GM12878 (cell line): ENCODE measurements around the gene ZNF202. TPM values are rescaled to one million over a fixed set of nuclear protein-coding genes. Genes with fewer than 3 reads are reported as not detected.

Experiments
- ATAC-seq: fragments of 200-7000 bp; cut with Tn5 transposase; 3 replicates; pipeline ENCODE4 v1.9.1; 2020; ENCODE audit warnings: mild to moderate bottlenecking, moderate library complexity
- BruUV-seq: library from RNA; stranded (reverse); fragments of 400-500 nt; replicated peaks from 2 replicates; lab custom pipeline; 2021; lab: Mats Ljungman, UMichigan
- CTCF ChIA-PET: fragments of 300-600 bp; sonication (Branson Sonifier 250); formaldehyde crosslinking; extraction: SDS; loops from one replicate; lab custom pipeline; 2021; ENCODE audit warnings: inconsistent platforms; lab: Yijun Ruan, JAX
- POLR2A ChIA-PET: fragments of 350-600 bp; formaldehyde crosslinking; extraction: SDS; loops from one replicate; lab custom pipeline; 2021; ENCODE audit warnings: inconsistent platforms; lab: Charles Lee
- RAD21 ChIA-PET: fragments of 300-600 bp; sonication (Branson Sonifier 250); formaldehyde crosslinking; loops from one replicate; lab custom pipeline; 2023; ENCODE audit warnings: antibody characterized with exemption; ENCODE audit not compliant: unreplicated experiment; lab: Charles Lee
- SMC1A ChIA-PET: fragments of 300-600 bp; sonication (Branson Sonifier 250); formaldehyde crosslinking; loops from one replicate; lab custom pipeline; 2023; ENCODE audit not compliant: unreplicated experiment, uncharacterized antibody; lab: Charles Lee
- DNase-seq: peaks from one replicate; pipeline ENCODE4 v3.0.0-alpha.2; 2011; ENCODE audit warnings: low read depth, low spot score
- FAIRE-seq: peaks from 3 replicates; lab custom pipeline; 2011; peaks lifted over from hg19 to GRCh38; lab: Jason Lieb, UNC
- H2AFZ ChIP-seq: 2 replicates; pipeline ENCODE4 v1.6.0; 2011; ENCODE audit warnings: low read depth, low read length, control low read depth; ENCODE audit not compliant: control insufficient read depth
- H3K27ac ChIP-seq: 2 replicates; pipeline ENCODE4 v1.5.1; 2011; ENCODE audit warnings: control low read depth; ENCODE audit not compliant: control insufficient read depth, insufficient read depth
- H3K27me3 ChIP-seq, 2 experiments: replicated peaks in 1 of 2; 2 replicates each; pipeline versions ENCODE4 v1.6.0 to v1.6.1; 2011; ENCODE audit warnings: low read length in 1 of 2; ENCODE audit not compliant: control insufficient read depth in 2 of 2, insufficient read depth in 2 of 2
- H3K36me3 ChIP-seq, 2 experiments: 2 replicates each; pipeline ENCODE4 v1.5.1; 2011; ENCODE audit warnings: low read length in 1 of 2; ENCODE audit not compliant: control insufficient read depth in 2 of 2, insufficient read depth in 2 of 2
- H3K4me1 ChIP-seq: 2 replicates; pipeline ENCODE4 v1.6.1; 2011; ENCODE audit warnings: mild to moderate bottlenecking, low read length, moderate library complexity, mixed read lengths; ENCODE audit not compliant: control insufficient read depth, insufficient read depth
- H3K4me2 ChIP-seq: 2 replicates; pipeline ENCODE4 v1.6.0; 2011; ENCODE audit warnings: control low read depth; ENCODE audit not compliant: control insufficient read depth, insufficient read depth
- H3K4me3 ChIP-seq: fragments of 200-600 bp; sonication (generic); 2 replicates; pipeline ENCODE4 v1.5.1; 2016
- H3K79me2 ChIP-seq: 2 replicates; pipeline ENCODE4 v1.6.0; 2011; ENCODE audit warnings: low read length; ENCODE audit not compliant: control insufficient read depth, insufficient read depth
- H3K9ac ChIP-seq: 2 replicates; pipeline ENCODE4 v1.8.0; 2011; ENCODE audit warnings: low read length, control low read depth, mixed read lengths; ENCODE audit not compliant: control insufficient read depth, insufficient read depth
- H3K9me3 ChIP-seq: replicated peaks from 3 replicates; pipeline ENCODE4 v1.5.1; 2011; ENCODE audit warnings: mild to moderate bottlenecking, low read length; ENCODE audit not compliant: control insufficient read depth, insufficient read depth
- H4K20me1 ChIP-seq: 2 replicates; pipeline ENCODE4 v1.6.0; 2011; ENCODE audit not compliant: control insufficient read depth, insufficient read depth
- BACH1 ChIP-seq: fragments of 450-650 bp; IDR thresholded peaks from 2 replicates; pipeline ENCODE4 v1.6.1; 2017; ENCODE audit warnings: mild to moderate bottlenecking, borderline replicate concordance
- CHD2 ChIP-seq: IDR thresholded peaks from 2 replicates; pipeline ENCODE4 v1.6.1; 2011; ENCODE audit warnings: low read depth, low read length, improper control_type of control experiment, borderline replicate concordance
- DPF2 ChIP-seq: fragments of 450-650 bp; IDR thresholded peaks from 2 replicates; pipeline ENCODE4 v1.6.1; 2017; ENCODE audit warnings: mild to moderate bottlenecking
- EP300 ChIP-seq, 2 experiments: fragments of 150-350 bp in 1 of 2; IDR thresholded peaks; 2 replicates each; pipeline ENCODE4 v1.6.1; 2011 to 2012; ENCODE audit warnings: low read depth in 2 of 2, low read length in 2 of 2, borderline replicate concordance in 1 of 2, improper control_type of control experiment in 1 of 2, inconsistent platforms in 1 of 2; ENCODE audit not compliant: control insufficient read depth in 1 of 2
- LARP7 ChIP-seq: fragments of 450-650 bp; IDR thresholded peaks from 2 replicates; pipeline ENCODE4 v1.6.1; 2017; ENCODE audit warnings: mild to moderate bottlenecking
- NBN ChIP-seq: fragments of 450-650 bp; IDR thresholded peaks from 2 replicates; pipeline ENCODE4 v1.6.1; 2016
- POLR2AphosphoS5 ChIP-seq: IDR thresholded peaks from 2 replicates; pipeline ENCODE4 v1.6.1; 2011; ENCODE audit warnings: mild to moderate bottlenecking, low read length, inconsistent platforms
- RB1 ChIP-seq: fragments of 450-650 bp; formaldehyde crosslinking; IDR thresholded peaks from 2 replicates; pipeline ENCODE4 v1.6.1; 2017; ENCODE audit warnings: mild to moderate bottlenecking, borderline replicate concordance
- SKIL ChIP-seq: fragments of 450-650 bp; IDR thresholded peaks from 2 replicates; pipeline ENCODE4 v1.6.1; 2017; ENCODE audit warnings: mild to moderate bottlenecking, low read depth, inconsistent platforms; ENCODE audit not compliant: poor library complexity, severe bottlenecking
- ZBTB11 ChIP-seq: fragments of 450-650 bp; formaldehyde crosslinking; IDR thresholded peaks from 2 replicates; pipeline ENCODE4 v1.5.0; 2022; ENCODE audit warnings: mild to moderate bottlenecking, missing genetic modification characterization
- WGBS: methylation state at CpG from one replicate; pipeline ENCODE4 v1.1.6; 2016; ENCODE audit warnings: low lambda C conversion rate; ENCODE audit not compliant: insufficient replicate concordance, insufficient coverage; ENCODE audit errors: missing lambda C conversion rate; 5-methylcytosine and 5-hydroxymethylcytosine counted together
- in situ Hi-C: fragments of 300-500 bp; cut with MboI; formaldehyde crosslinking; loops from 9 replicates; pipeline ENCODE4 v1.14.3; 2018; ENCODE audit warnings: mixed read lengths
- intact Hi-C: fragments of 100-400 bp; cut with micrococcal nuclease; formaldehyde crosslinking; loops from one replicate; pipeline ENCODE4 v1.14.2; 2022; ENCODE audit not compliant: unreplicated experiment
- polyA plus RNA-seq, 11 experiments: library from polyadenylated mRNA; depleted of rRNA in 4 of 11; unstranded in 6 of 11; stranded (reverse) in 5 of 11; fragments of >200 nt; fragmentation: Nextera tagmentation in 4 of 11; fragmentation: Illumina TruSeq in 1 of 11; extraction: Ambion mirVana in 4 of 11; extraction: Trizol in 1 of 11; gene quantifications; 1 replicate in 1 of 11; 2 replicates in 10 of 11; pipeline versions ENCODE4 v1.2.1 to v1.2.3, GENCODE V29; 2011 to 2016; ENCODE audit warnings: inconsistent platforms in 2 of 11, missing spikeins in 2 of 11, low read depth in 1 of 11
- total RNA-seq, 4 experiments: library from RNA; depleted of rRNA in 3 of 4; stranded (reverse); fragments of >200 nt in 3 of 4; fragmentation: Illumina TruSeq in 1 of 4; extraction: Trizol in 1 of 4; gene quantifications; 2 replicates each; pipeline versions ENCODE4 v1.2.1 to v1.2.3, GENCODE V29; 2013 to 2021

The ZNF202 gene
- total and polyA plus RNA-seq, 10 of the 15 experiments (the other 5 are each of a cell fraction or from before 2014, with no cell fraction given): 2.6 to 13.6 (median 12.2) TPM

- no peaks in the 10 kb centered on the region for H3K36me3 ChIP-seq
- TF ChIP-seq SKIL (no peak), NBN (no peak), POLR2AphosphoS5 (no peak), RB1 (no peak), ZBTB11 (CRISPR knock-in tag) (no peak), EP300 (IDR thresholded peaks at IDR 0.05; ENCODE audit: borderline replicate concordance in 1 of 2, control insufficient read depth in 1 of 2, low read depth in 2 of 2, low read length in 2 of 2) (no peak), DPF2 (no peak), CHD2 (no peak), BACH1 (no peak), LARP7 (no peak)
- H3K79me2 ChIP-seq: no peaks in the 10 kb centered on the region
- no peaks in the 10 kb centered on the region for H4K20me1 ChIP-seq
- WGBS: 45% methylated on average over 2 of the region's 2 CpGs
- ChIA-PET RAD21 (no interaction called here), CTCF (no interaction called here), POLR2A (interaction anchor here (0.7 kb wide), 1 partner anchor 138 kb away, joined by 3 read pairs; no protein-coding TSS in a partner anchor), SMC1A (no interaction called here)
- no peak overlapping the region for H3K4me3 ChIP-seq
- in situ Hi-C loops: no loop called here
- intact Hi-C loops: no loop called here
- no peak overlapping the region for H3K27ac ChIP-seq
- no peak for ATAC-seq
- H3K27me3 ChIP-seq: no peaks in the 10 kb centered on the region
- no TSS peak for BruUV-seq
- no peak overlapping the region for H3K9ac ChIP-seq
- DNase-seq: no peak
- no peak for FAIRE-seq
- no peaks in the 10 kb centered on the region for H3K4me1 ChIP-seq
- H3K9me3 ChIP-seq: no peaks in the 10 kb centered on the region; the same call in 2 of the 3 replicates
- H2AFZ ChIP-seq: no peak overlapping the region
- no peak overlapping the region for H3K4me2 ChIP-seq
Observed at GRCh38 chr11:123773026-123773425, 31.6 kb upstream of the ZNF202 start.
